Occipital lobe (tissue), 3 donors: Measurements from ENCODE around the gene IFI30. TPM values are rescaled to one million over a fixed set of nuclear protein-coding genes. Genes with fewer than 3 reads are reported as not detected.

Experiments
- DNase-seq: peaks from one replicate; lab custom pipeline; 2025; lab: John Stamatoyannopoulos, UW
- small RNA-seq: library from RNA; depleted of rRNA; stranded (forward); fragments of <200 nt; gene quantifications from one replicate; pipeline ENCODE3, GENCODE V24; 2014
- total RNA-seq: library from RNA; depleted of rRNA; stranded (reverse); fragments of >200 nt; gene quantifications from one replicate; pipeline ENCODE4 v1.2.3, GENCODE V29; 2014

The IFI30 gene
- total RNA-seq, 1 donor from 2014 or later = 0.62 TPM

GRCh38 chr19:18224525-18225354 lies 51.1 kb downstream of the IFI30 start:
- DNase-seq = peak; percentile 66

DNA sequence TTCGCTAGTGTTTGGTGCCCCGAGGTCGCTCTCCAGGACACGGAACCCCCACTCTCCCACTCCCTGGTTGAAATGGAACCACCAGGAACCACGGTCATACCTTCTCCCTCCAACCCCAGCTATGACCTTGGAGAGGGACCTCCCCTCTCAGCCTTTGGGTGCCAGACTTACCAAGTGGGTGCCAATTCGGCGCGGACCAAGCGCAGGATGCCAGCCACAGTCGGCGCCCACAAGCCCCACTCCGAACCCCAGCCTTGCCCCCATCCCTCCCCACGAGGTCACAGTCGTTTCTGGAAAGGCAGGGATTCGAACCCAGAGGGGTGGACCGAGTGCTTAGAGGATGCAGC lies 51.7 kb downstream of the IFI30 start:
- DNase-seq = no peak

GRCh38 chr19:18225702-18226468 lies 52.3 kb downstream of the IFI30 start, which contains the start of gene PDE4C:
Gene PDE4C (minus strand): TSS chr19:18226438. CDS start chr19:18226415, 23 bp downstream.
- DNase-seq = no peak

DNA sequence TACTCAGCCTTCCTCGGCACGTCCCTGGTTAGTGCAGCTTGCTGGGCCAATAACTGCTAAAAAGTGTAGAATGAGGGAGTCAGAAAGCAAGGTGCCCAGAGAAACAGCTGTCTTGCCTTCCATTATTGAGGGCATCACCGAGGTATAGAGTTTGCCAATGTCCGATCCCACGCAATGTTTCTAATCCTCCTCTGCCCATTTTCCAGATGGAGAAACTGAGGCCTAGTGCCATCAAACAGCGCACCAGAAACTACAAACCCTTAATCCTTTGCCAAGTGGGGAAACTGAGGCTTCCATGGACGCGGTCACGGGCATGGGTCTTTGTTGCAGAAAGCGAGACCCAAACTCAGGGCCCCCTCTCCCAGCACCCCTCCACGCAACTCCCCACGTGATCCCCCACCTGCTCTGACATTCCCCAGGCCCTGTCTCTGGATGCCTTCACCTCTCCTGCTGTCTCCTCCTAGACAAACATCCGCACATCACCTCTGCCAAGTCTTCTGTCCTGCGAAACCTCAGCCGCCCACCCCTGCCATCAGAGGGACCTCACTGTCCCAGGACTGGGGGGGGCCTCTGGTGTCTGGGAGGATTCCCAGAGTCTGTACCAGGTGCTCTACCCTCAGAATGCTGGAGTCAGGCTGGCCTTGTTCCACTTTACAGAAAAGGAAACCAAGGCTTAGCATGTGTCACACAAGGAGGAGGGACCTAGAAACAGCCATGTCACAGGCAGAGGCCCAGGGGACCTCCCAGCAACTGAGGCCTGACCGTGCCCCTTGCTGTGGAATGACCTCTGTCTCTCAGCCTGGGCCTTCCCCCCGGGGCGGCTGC lies 53.6 kb downstream of the IFI30 start:
- no peak for DNase-seq

Small RNAs within 50 kb of the gene (small RNA-seq; reads per million reads assigned to genes)
- gene IFI30 = not detected

Other genes with a start within 250 kb of the IFI30 start
- gene CCDC124, start 240.8 kb upstream of the IFI30 start, total RNA-seq = 13.9 TPM
- gene KCNN1, start 206.7 kb upstream of the IFI30 start, total RNA-seq = 30.1 TPM
- 5.1 TPM for gene ARRDC2, start 165.6 kb upstream of the IFI30 start, total RNA-seq
- gene IL12RB1, start 86.9 kb upstream of the IFI30 start, total RNA-seq = 0.47 TPM
- 5.0 TPM for gene MAST3, start 76.0 kb upstream of the IFI30 start, total RNA-seq
- gene PIK3R2, start 20.6 kb upstream of the IFI30 start, total RNA-seq = 43.5 TPM
- 7.8 TPM for gene MPV17L2, start 19.4 kb downstream of the IFI30 start, total RNA-seq
- gene RAB3A, start 30.2 kb downstream of the IFI30 start, total RNA-seq = 50.4 TPM
- gene PDE4C, start 52.6 kb downstream of the IFI30 start, total RNA-seq = 0.47 TPM
- gene IQCN, start 100.6 kb downstream of the IFI30 start, total RNA-seq = 0.47 TPM
- gene JUND, start 107.8 kb downstream of the IFI30 start, total RNA-seq = 70.7 TPM
- 72.2 TPM for gene LSM4, start 149.3 kb downstream of the IFI30 start, total RNA-seq
- 14.2 TPM for gene PGPEP1, start 166.8 kb downstream of the IFI30 start, total RNA-seq
- not detected for gene GDF15, start 212.3 kb downstream of the IFI30 start, total RNA-seq
- 0.78 TPM for gene LRRC25, start 223.8 kb downstream of the IFI30 start, total RNA-seq
- gene SSBP4, start 245.6 kb downstream of the IFI30 start, total RNA-seq = 75.6 TPM